ENCODE data around the gene CABLES1.

GRCh38 chr18:23126376-23127056, 8.8 kb upstream of the CABLES1 start:
- no peak for TF ChIP-seq CTCF (IDR thresholded peaks at IDR 0.05 in 4 of 5, conservative IDR thresholded peaks at IDR 0.05 in 1 of 5)
- TF ChIP-seq POLR2A (IDR thresholded peaks at IDR 0.05): no peak
